HG03103 (cell line): Measurements from ENCODE around the gene RNF175.

Source experiments
- ATAC-seq: cut with Tn5 transposase; IDR thresholded peaks from one replicate; pipeline ENCODE4 v1.9.1; 2021; ENCODE audit warnings: low read depth; ENCODE audit not compliant: unreplicated experiment

Gene RNF175

GRCh38 chr4:153759407-153760316 lies at the start of gene RNF175:
Gene RNF175, minus strand, starts transcription at chr4:153760024. Its CDS starts 162 bp downstream, at chr4:153759862.
- no peak for ATAC-seq

DNA sequence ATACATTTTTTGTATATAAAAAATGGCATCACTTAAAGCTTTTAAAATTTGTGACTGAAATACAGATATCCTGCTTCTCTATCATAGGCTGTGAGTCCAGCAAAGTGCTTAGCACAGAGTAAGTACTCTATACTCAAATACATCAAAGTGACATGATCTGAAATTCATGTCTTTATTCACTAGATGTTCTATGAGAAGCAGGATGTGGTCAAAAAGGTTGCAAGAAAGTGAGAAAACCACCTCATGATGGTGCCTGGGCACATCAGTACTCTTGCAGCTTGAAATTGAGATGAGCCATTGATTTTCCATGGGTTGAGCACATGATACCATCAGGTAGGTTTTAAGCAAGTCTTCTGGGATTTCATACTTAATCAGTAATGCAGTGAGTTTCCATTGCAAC lies 49.5 kb upstream of the RNF175 start:
- ATAC-seq: no peak

- ATAC-seq: no peak
Measured at GRCh38 chr4:153808175-153808574, 48.4 kb upstream of the RNF175 start.

DNA sequence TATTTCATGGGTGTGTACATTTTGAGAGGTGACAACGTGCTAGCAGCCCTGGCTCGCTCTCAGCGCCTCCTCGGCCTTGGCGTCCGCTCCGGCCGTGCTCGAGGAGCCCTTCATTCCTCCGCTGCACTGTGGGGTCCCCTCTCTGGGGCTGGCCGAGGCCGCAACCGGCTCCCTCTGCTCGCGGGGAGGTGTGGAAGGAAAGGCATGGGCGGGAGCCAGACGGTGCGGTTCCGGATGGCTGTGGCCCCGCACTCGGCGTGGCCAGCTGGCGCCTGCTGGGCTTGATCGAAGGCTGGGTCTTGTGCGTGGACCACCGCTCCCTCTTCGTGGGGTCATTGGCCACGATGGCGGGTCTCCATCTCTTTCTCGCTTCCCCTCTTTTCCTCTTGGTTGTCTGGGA lies 46.2 kb upstream of the RNF175 start:
- no peak for ATAC-seq

DNA sequence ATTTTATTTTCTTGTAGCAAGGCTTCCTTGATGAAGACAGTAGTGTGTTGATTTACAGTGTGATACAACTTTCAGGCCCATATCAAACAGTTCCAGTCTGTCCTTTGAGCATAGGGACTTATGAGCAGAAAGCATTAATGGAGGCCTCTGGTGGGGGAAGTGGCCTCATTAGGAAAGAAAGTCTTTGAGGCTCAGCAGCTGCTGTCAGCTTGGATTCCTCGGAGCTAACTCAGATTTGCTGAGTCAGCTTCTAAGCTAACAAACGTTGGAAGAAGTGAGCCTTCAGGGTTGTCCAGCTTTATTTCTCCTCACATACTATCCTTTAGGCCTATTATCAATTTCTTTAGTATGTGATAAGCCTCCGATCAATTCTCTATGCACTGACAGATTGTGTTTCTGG lies 44.9 kb upstream of the RNF175 start:
- ATAC-seq: no peak

GRCh38 chr4:153799694-153800074 lies 39.9 kb upstream of the RNF175 start:
- ATAC-seq: no peak

GRCh38 chr4:153798901-153799693 lies 39.3 kb upstream of the RNF175 start:
- no peak for ATAC-seq

- no peak for ATAC-seq
Measured at GRCh38 chr4:153798420-153798819, 38.6 kb upstream of the RNF175 start.

- no peak for ATAC-seq
Measured at GRCh38 chr4:153794006-153794405, 34.2 kb upstream of the RNF175 start.

- ATAC-seq: no peak
Measured at GRCh38 chr4:153792618-153793247, 32.9 kb upstream of the RNF175 start.

DNA sequence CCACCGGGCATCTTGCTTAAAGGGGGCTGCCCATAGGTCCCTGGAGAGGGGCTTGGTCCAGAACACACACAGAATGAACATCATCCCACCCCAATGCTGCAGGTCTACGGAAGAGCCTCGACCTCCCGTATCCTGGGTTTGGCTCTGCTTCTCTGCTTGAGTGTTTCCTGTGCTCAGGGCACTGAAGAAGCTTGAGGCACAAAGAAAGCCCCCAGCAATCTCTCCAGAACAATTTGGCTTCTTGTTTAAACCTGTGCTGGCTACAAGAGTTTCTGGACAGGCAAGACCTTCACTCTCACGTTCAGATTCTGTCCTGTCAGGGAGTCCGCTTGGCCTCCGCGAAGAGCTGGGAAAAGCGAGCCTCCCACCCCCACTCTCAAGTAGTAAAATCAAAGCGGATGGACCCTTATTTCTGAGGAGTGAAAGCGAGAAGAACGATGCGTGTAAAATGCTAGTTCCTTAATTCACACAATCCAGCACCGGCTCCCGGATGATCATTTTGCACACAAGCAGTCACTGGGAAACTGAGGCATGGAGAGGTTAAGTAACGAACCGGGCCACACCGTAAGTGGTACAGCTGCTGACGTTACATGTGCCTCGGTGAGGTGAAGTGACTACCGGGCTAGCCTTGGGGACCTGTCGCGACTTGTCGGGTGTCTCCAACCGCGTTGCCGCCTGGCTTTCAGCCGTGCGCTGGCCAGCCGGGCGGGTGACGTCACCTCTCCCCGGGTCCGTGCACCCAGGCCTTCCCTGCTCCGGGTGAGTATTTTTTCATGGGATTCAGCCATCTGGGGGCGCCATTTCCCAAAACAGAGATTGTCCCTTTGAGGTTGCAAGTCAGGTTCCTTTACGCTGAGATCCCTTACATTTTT lies 32.2 kb upstream of the RNF175 start:
- no peak for ATAC-seq

GRCh38 chr4:153790962-153791551 lies 31.2 kb upstream of the RNF175 start:
- ATAC-seq: no peak

GRCh38 chr4:153790500-153790865 lies 30.7 kb upstream of the RNF175 start:
- ATAC-seq: no peak

GRCh38 chr4:153789741-153790499 lies 30.1 kb upstream of the RNF175 start:
- no peak for ATAC-seq

DNA sequence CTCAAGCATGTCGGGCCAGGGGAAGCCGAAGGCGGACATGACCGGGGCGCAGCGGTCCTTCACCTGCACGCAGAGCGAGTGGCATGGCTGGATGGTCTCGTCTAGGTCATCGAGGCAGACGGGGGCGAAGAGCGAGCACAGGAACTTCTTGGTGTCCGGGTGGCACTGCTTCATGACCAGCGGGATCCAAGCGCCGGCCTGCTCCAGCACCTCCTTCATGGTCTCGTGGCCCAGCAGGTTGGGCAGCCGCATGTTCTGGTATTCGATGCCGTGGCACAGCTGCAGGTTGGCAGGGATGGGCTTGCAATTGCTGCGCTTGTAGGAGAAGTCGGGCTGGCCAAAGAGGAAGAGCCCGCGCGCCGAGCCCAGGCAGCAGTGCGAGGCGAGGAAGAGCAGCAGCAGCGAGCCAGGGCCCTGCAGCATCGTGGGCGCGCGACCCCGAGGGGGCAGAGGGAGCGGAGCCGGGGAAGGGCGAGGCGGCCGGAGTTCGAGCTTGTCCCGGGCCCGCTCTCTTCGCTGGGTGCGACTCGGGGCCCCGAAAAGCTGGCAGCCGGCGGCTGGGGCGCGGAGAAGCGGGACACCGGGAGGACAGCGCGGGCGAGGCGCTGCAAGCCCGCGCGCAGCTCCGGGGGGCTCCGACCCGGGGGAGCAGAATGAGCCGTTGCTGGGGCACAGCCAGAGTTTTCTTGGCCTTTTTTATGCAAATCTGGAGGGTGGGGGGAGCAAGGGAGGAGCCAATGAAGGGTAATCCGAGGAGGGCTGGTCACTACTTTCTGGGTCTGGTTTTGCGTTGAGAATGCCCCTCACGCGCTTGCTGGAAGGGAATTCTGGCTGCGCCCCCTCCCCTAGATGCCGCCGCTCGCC lies 28.8 kb upstream of the RNF175 start, which contains the start of gene SFRP2:
Gene SFRP2, minus strand, starts transcription at position 671 of the 864 bp plus-strand sequence. Its CDS starts 248 bp downstream, at position 423.
- no peak for ATAC-seq

GRCh38 chr4:153788051-153788412 lies 28.2 kb upstream of the RNF175 start:
- no peak for ATAC-seq

DNA sequence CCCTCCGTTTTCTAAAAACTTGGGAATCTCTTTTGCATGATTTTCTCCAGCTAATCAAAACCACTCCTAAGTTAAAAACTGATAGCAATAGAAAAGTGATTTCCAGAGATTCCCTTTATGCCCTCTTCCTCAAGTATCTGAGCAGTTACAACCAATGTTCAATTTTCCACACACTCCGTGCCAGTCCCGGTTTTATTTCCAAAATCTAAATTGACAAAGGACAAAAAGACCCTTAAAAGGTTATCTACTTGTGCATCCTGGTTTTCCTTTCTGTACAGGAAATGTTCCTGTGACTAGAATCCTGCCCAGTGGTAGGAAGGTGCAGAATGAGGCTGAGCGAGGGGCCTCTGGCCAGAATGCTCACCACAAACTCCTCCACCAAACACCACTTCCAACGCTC lies 27.8 kb upstream of the RNF175 start:
- ATAC-seq: no peak

GRCh38 chr4:153787061-153787560 lies 27.3 kb upstream of the RNF175 start:
- ATAC-seq: no peak
